HEK293T (cell line): Measurements from ENCODE around the gene PAK6.

Experiments
- CTCF ChIA-PET: fragments of 350-600 bp; formaldehyde crosslinking; extraction: SDS; loops from one replicate; lab custom pipeline; 2021; ENCODE audit warnings: antibody characterized with exemption, inconsistent platforms; lab: Yijun Ruan, JAX
- POLR2A ChIA-PET: fragments of 350-600 bp; formaldehyde crosslinking; extraction: SDS; loops from one replicate; lab custom pipeline; 2020; ENCODE audit warnings: antibody characterized with exemption, inconsistent platforms; lab: Yijun Ruan, JAX
- DNase-seq: peaks from one replicate; pipeline ENCODE4 v3.0.0; 2012; ENCODE audit warnings: mixed read lengths; ENCODE audit errors: extremely low spot score
- ARNT ChIP-seq: fragments of 450-650 bp; IDR thresholded peaks from 2 replicates; pipeline ENCODE4 v1.6.1; 2017; ENCODE audit warnings: mild to moderate bottlenecking
- BHLHE40 ChIP-seq: fragments of 450-650 bp; IDR thresholded peaks from 2 replicates; pipeline ENCODE4 v1.6.1; 2016; ENCODE audit warnings: mild to moderate bottlenecking, moderate library complexity, borderline replicate concordance
- CTBP1 ChIP-seq: fragments of 450-650 bp; IDR thresholded peaks from 2 replicates; pipeline ENCODE4 v1.6.1; 2016; ENCODE audit warnings: borderline replicate concordance
- ELF4 ChIP-seq: fragments of 450-650 bp; IDR thresholded peaks from 2 replicates; pipeline ENCODE4 v1.6.1; 2017; ENCODE audit warnings: antibody characterized with exemption
- FOXA1 ChIP-seq: fragments of 450-650 bp; IDR thresholded peaks from 2 replicates; pipeline ENCODE4 v1.6.1; 2016; ENCODE audit warnings: mild to moderate bottlenecking
- FOXK2 ChIP-seq: fragments of 450-650 bp; IDR thresholded peaks from 2 replicates; pipeline ENCODE4 v1.6.1; 2016; ENCODE audit warnings: mild to moderate bottlenecking
- FOXM1 ChIP-seq: fragments of 450-650 bp; IDR thresholded peaks from 2 replicates; pipeline ENCODE4 v1.6.1; 2017; ENCODE audit warnings: mild to moderate bottlenecking, borderline replicate concordance
- HDGF ChIP-seq: fragments of 450-650 bp; IDR thresholded peaks from 2 replicates; pipeline ENCODE4 v1.6.1; 2017; ENCODE audit warnings: antibody characterized with exemption, borderline replicate concordance
- L3MBTL2 ChIP-seq: fragments of 450-650 bp; conservative IDR thresholded peaks from 2 replicates; pipeline ENCODE4 v1.6.1; 2016; ENCODE audit warnings: mild to moderate bottlenecking
- LEF1 ChIP-seq: fragments of 450-650 bp; IDR thresholded peaks from 2 replicates; pipeline ENCODE4 v1.6.1; 2017; ENCODE audit warnings: mild to moderate bottlenecking, borderline replicate concordance
- NFRKB ChIP-seq: fragments of 450-650 bp; IDR thresholded peaks from 2 replicates; pipeline ENCODE4 v1.6.1; 2016; ENCODE audit warnings: mild to moderate bottlenecking, moderate library complexity
- SP1 ChIP-seq: fragments of 450-650 bp; IDR thresholded peaks from 2 replicates; pipeline ENCODE4 v1.6.1; 2017
- SUZ12 ChIP-seq: fragments of 450-650 bp; IDR thresholded peaks from 2 replicates; pipeline ENCODE4 v1.6.1; 2016; ENCODE audit warnings: mild to moderate bottlenecking
- TARDBP ChIP-seq: fragments of 450-650 bp; IDR thresholded peaks from 2 replicates; pipeline ENCODE4 v1.6.1; 2016
- ZNF384 ChIP-seq: fragments of 450-650 bp; IDR thresholded peaks from 2 replicates; pipeline ENCODE4 v1.6.1; 2016
- TF ChIP-seq, protein P1 (sequence below): fragments of 450-650 bp; IDR thresholded peaks from 2 replicates; pipeline ENCODE4 v1.6.1; 2016

Gene PAK6

GRCh38 chr15:40244961-40245523 is 6.2 kb downstream of the PAK6 start:
- CTCF ChIA-PET = interaction anchor here (0.7 to 0.9 kb wide), 3 partner anchors 19 to 510 kb away, joined by 3 read pairs; no protein-coding TSS in a partner anchor
- DNase-seq = no peak

GRCh38 chr15:40245666-40246450 is 7.0 kb downstream of the PAK6 start:
- POLR2A ChIA-PET = no interaction called here
- no peak for DNase-seq
- CTCF ChIA-PET = interaction anchor here (0.9 to 1.4 kb wide), 2 partner anchors 18 to 29 kb away, joined by 3 to 6 read pairs; no protein-coding TSS in a partner anchor
- TF ChIP-seq ELF4 (no peak), ARNT (no peak), HDGF (no peak), LEF1 (no peak), FOXM1 (no peak), SP1 (no peak), BHLHE40 (no peak), SUZ12 (no peak), TARDBP (no peak)

More at GRCh38 chr15:40244961-40245523, 6.2 kb downstream of the PAK6 start:
- POLR2A ChIA-PET = no interaction called here
- no peak for TF ChIP-seq BHLHE40
- no peak for TF ChIP-seq FOXA1
- no peak for TF ChIP-seq SUZ12
- no peak for TF ChIP-seq TARDBP
- TF ChIP-seq ELF4 = no peak
- TF ChIP-seq LEF1 = no peak
- no peak for TF ChIP-seq ZNF384
- no peak for TF ChIP-seq CTBP1
- no peak for TF ChIP-seq NFRKB
- no peak for TF ChIP-seq SP1
- no peak for TF ChIP-seq FOXM1
- TF ChIP-seq FOXK2 = no peak

DNA sequence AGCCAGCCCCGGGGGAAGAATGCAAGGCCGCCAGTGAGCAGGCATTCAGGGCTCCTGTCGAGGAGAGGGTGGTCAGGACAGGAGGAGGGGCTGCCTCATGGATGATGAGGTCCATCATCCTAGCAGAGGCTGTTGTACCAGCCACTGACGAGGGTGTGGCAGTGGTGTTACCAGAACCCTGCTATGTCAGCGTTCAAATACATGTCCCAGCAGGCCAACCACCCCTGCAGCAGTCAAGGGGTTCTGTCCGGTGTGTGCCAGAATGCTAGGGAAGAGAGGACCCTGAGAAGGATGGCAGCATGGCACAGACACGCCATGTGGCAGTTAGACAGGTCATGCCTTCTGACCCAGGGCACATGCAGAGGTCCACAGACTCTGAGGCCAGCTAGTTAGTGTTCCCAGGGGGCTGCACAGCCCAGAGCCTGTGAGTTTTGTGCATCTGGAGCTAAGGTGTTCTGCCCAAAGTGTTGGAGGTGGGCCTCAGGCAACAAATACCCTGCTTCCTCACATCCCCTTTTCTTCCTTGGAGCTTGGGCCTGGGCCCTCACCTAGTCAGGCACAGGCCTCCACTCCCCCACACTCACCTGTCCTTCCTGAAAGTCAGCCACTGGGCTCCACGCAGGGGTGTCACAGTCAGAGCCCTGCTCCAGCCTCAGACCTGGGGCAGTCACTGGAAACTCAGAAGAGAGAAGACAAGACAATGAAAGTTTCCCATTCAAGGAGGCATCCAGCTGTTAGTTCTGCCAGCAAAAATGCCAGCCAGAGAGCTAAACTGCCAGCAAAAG is 7.8 kb downstream of the PAK6 start:
- TF ChIP-seq ELF4 (no peak), ZNF384 (no peak), NFRKB (no peak), FOXK2 (no peak), SP1 (no peak), FOXA1 (no peak), FOXM1 (no peak), L3MBTL2 (no peak), LEF1 (no peak), CTBP1 (no peak), SUZ12 (no peak), TARDBP (no peak), HDGF (no peak), ARNT (no peak), BHLHE40 (no peak)
- TF ChIP-seq, protein P1, sequence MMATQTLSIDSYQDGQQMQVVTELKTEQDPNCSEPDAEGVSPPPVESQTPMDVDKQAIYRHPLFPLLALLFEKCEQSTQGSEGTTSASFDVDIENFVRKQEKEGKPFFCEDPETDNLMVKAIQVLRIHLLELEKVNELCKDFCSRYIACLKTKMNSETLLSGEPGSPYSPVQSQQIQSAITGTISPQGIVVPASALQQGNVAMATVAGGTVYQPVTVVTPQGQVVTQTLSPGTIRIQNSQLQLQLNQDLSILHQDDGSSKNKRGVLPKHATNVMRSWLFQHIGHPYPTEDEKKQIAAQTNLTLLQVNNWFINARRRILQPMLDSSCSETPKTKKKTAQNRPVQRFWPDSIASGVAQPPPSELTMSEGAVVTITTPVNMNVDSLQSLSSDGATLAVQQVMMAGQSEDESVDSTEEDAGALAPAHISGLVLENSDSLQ = no peak
- no peak for DNase-seq
- ChIA-PET CTCF (interaction anchor here (0.7 to 1.4 kb wide), 2 partner anchors 28 to 33 kb away, joined by 3 to 6 read pairs; no protein-coding TSS in a partner anchor), POLR2A (no interaction called here)

DNA sequence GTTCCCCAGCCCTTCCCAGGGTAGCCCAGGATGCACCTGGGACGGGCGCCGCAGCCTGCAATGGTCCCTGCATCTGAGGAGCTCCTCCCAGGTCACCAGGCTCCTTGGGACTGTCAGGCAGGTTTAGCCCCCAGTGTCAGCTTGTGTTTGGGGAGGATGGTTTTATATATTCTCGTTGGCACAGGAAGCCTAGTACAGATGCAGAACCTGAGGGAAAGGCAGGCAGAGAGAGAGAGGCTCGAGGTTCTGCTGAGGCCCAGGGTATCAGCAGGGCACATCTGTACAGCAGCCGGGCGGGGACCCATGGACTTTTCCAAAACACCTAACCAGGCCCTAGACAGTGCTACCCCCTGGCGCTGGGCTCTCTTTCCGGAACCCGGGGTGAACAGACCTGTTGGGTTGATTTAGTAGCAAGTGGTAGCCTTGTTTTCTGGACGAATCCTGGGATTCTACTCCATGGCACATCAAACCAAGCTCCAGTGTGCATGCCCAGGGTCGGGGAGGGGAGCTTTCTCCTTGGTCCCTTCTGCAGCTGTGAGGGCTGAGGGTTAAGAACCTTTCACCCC is 8.6 kb downstream of the PAK6 start:
- ChIA-PET CTCF (interaction anchor here (0.7 kb wide), 1 partner anchor 32 kb away, joined by 3 read pairs; no protein-coding TSS in a partner anchor), POLR2A (no interaction called here)
- DNase-seq = no peak
- TF ChIP-seq SP1 = no peak
- no peak for TF ChIP-seq CTBP1
- TF ChIP-seq NFRKB = no peak
- TF ChIP-seq FOXK2 = no peak
- TF ChIP-seq BHLHE40 = no peak
- no peak for TF ChIP-seq TARDBP
- TF ChIP-seq FOXM1 = no peak
- TF ChIP-seq ZNF384 = no peak
- TF ChIP-seq HDGF = no peak
- TF ChIP-seq LEF1 = no peak
- TF ChIP-seq, protein P1 = no peak

- CTCF ChIA-PET = no interaction called here
- TF ChIP-seq FOXM1 (no peak), NFRKB (no peak), ARNT (no peak), ZNF384 (no peak), BHLHE40 (no peak), FOXK2 (no peak), CTBP1 (no peak), FOXA1 (no peak), SUZ12 (no peak), HDGF (no peak), ELF4 (no peak), TARDBP (no peak), LEF1 (no peak)
- DNase-seq = no peak
- POLR2A ChIA-PET = no interaction called here
These were observed 9.3 kb downstream of the PAK6 start for GRCh38 chr15:40248006-40248783.
